ENCODE measurements around the gene DGKH.
A peak's percentile ranks its signal among the peaks of the same experiment; 100 is the strongest.

DNA sequence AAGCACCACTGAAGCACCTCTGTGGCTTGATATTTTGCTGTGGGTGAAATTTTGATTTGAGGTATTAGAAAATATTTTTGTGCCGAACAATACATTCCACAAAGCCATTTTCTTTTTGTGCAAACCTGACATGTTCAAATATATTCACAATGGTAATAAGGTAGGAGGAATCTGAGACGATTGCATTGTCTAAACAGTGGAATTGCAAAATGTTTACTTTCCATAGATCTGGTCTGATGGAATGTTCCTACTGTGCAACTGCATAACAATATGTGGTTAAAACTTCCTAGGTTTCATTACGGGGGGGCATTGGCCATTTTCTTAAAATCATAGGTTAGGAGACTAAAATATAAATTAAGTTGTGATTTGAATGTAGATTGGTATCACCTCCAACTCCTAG, 180.8 kb downstream of the DGKH start:
- no peak for TF ChIP-seq TAF1 (IDR thresholded peaks at IDR 0.05; ENCODE audit: low read depth)
- no peak for TF ChIP-seq RAD21 (IDR thresholded peaks at IDR 0.05; ENCODE audit: low read depth)
- TF ChIP-seq ZBTB7A (IDR thresholded peaks at IDR 0.05; ENCODE audit: low read depth): no peak
- TF ChIP-seq, protein P1, sequence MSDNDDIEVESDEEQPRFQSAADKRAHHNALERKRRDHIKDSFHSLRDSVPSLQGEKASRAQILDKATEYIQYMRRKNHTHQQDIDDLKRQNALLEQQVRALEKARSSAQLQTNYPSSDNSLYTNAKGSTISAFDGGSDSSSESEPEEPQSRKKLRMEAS (IDR thresholded peaks at IDR 0.05): no peak
- TF ChIP-seq YY1 (IDR thresholded peaks at IDR 0.05; ENCODE audit: low read depth): no peak
- no peak for TF ChIP-seq REST (IDR thresholded peaks at IDR 0.05; ENCODE audit: low read depth)
- peak; percentile 23; the same call in 1 of the 2 replicates for TF ChIP-seq EP300 (IDR thresholded peaks at IDR 0.05; ENCODE audit: borderline replicate concordance)
- no peak for TF ChIP-seq EGR1 (IDR thresholded peaks at IDR 0.05)
- no peak for TF ChIP-seq TCF12 (IDR thresholded peaks at IDR 0.05; ENCODE audit: low read depth)
- TF ChIP-seq CREB1 (IDR thresholded peaks at IDR 0.05; ENCODE audit: low read depth): no peak
- peak; percentile 67 for TF ChIP-seq CEBPB (IDR thresholded peaks at IDR 0.05)
- TF ChIP-seq TEAD4 (IDR thresholded peaks at IDR 0.05): 0 out of 2 replicates have a peak, but pooled peaks have one; percentile 19
- TF ChIP-seq NFIC (IDR thresholded peaks at IDR 0.05): no peak

All from Ishikawa (cell line).